Cardiac fibroblast (primary cell): ENCODE data around the gene ACOT7.
A peak's percentile ranks its signal among the peaks of the same experiment; 100 is the strongest.

ENCODE experiments used
- DNase-seq, 2 donors: peaks; one replicate each; pipeline versions ENCODE4 v3.0.0 to v3.0.0-alpha.2; 2010; ENCODE audit warnings: low read depth in 2 of 2
- H3K4me3 ChIP-seq, 2 donors: replicated peaks in 1 of 2; 1 replicate in 1 of 2; 2 replicates in 1 of 2; pipeline ENCODE4 v1.5.1; 2011; ENCODE audit warnings: low read depth in 2 of 2, low read length in 2 of 2, mild to moderate bottlenecking in 2 of 2, moderate library complexity in 1 of 2
- CTCF ChIP-seq: IDR thresholded peaks from one replicate; pipeline ENCODE4 v1.5.1; 2011; ENCODE audit warnings: low read depth, mild to moderate bottlenecking, low read length, inconsistent platforms

ACOT7 gene

DNA sequence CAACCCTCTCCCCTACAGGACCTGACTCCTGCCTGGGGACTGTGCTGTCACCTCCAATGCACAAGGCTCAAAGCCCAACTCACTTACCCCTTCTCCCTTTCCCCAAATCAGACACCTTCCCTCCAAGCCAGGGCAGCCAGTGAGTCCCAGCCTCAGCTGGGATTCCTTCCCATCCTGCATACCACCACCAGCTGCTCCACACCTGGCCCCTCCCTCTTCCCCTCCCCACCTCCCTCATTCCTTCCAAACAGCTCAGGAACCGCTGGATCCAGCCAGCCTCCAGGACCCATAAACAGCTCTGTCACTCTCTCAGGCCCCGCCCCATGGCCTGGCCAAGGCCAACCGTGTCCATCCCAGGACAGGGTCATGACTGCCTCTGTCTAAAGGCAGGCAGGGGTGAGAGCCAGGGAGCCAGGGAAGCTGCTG is 41.4 kb downstream of the ACOT7 start:
- TF ChIP-seq CTCF: no peak
- H3K4me3 ChIP-seq: no peak overlapping the region
- DNase-seq: no peak

GRCh38 chr1:6351480-6352137 is 42.0 kb downstream of the ACOT7 start:
- no peak for DNase-seq
- no peak overlapping the region for H3K4me3 ChIP-seq
- no peak for TF ChIP-seq CTCF

DNA sequence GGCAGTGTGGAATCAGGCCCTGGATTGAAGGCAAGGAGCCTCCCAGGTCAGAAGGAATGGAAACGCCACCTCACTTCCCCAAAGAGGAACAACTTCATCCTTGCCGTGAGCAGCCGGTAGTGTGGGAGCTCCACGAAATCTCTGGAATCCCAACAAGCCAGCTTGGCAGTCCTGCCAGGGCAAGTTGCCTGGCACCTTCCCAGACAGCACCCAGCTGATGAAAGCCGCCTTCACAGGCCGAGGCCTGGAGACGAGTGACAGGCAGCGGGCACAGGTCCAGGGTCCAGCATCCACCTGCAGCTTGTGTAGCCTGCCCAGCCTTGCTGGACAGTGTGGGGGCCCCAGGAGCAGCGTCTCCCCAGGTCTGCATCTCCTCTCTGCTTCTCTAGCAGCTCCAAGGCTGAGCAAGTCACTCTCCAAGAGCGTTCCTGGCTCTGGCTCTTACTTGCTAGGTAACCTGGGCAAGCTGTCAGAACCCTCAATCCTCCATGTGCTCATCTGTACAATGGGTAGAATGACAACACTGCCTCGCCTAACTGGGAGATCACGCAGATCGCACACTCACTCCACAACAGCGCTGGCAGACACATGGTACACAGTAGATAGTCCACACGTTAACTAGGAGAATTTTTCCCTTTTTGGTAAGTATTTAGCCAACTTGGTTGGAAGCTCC is 43.0 kb downstream of the ACOT7 start:
- DNase-seq: peak in 1 of 2 donors; percentile 43
- TF ChIP-seq CTCF: no peak
- H3K4me3 ChIP-seq: no peak overlapping the region

DNA sequence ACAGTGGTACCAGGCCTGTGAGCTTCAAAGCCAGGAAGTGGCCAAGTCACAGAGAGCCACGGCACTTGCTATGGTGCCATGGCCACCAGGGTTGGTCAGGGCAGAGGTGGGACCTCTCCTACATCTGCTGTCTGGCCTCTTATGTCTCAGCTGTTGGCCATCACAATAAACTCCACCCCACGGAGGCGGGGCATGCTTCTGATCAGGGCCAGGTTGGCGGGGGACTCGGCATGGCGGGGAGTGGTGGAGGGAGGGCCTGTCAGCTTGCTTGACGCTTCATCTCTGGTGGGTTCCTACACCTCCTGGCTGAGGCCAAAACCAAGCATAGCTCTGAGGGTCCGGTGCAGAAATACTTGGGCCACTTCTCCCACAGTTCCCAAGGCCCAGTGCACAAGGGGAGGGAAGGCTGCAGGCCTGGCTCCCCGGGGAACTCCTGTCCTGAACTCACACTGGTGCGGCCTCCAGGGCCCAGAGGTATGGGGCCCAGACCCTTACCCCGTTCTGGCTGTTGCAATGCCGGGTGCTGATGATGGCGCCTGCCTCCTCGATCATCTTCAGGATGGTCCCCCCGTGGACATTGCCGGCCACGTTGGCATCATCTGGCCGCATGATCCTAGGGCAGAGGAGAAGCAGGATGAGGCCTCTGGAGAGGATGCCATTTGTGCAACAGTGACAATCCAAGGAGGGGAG is 44.2 kb downstream of the ACOT7 start:
- TF ChIP-seq CTCF: no peak
- DNase-seq: no peak
- H3K4me3 ChIP-seq: no peak overlapping the region

DNA sequence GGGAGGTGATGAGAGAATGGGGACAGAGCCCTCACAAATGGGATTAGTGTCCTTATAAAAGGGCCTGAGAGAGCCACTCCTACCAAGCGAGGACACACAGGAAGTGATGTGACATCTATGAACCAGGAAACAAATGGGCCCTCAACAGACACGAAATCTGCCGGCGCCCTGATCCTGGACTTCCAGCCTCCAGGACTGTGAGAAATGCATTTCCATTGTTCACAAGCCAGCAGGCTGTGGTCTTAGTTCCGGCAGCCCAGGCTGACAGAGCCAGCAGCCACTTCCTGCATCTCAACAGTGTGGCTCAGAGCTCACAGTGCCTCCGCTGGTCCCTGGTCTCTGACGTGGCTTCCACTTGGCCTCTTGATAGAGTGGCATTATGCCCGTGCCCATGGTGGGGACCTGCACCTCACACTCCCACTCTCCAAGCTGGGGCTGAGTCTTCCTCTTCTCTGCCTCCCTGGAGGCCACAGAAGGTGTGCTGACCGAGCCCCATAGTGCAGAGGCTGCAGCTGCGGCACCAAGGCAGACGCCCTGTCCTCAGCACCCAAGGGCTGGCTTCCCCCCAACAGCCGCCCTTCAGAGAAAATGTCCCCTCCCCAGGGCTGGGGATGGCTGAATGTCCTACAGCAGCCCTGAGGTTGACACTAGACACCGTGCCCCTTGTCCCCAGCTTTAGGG is 44.9 kb downstream of the ACOT7 start:
- DNase-seq: peak; percentile 80 to 81
- no peak overlapping the region for H3K4me3 ChIP-seq
- no peak for TF ChIP-seq CTCF

DNA sequence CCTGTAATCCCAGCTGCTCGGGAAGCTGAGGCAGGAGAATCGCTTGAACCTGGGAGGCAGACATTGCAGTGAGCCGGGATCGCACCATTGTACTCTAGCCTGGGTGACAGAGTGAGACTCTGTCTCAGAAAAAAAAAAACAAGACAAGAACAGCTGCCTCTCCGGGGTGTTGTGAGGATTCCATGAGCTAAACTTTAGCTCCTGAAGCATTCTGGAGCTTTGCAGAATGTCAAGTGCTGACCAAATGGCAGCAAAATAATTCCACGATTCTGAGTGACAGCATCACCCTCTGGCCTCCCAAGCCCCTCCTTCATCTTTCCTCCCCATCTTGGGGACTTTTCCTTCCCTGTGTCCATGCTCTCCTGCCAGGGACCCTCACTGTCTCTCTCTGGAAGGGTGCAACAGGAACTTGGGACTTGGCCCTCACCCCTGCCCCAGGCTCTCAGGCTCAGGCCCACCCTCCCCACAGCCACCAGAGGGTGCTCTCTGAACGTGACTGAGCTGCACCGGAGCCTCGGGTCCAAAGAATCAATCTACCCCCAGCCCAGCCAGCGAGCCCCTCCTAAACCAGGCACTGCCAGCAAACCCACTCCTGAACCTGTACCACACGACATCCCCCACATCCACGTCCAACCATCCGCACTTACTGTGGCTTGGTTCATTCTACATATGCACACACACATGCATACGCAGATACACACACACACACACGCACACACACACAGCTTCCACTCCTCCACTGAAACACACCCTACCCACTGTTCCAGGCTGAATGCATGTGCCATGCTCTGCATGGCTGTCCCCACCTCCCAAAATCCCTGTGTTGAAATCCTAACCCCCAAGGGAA is 45.7 kb downstream of the ACOT7 start:
- no peak overlapping the region for H3K4me3 ChIP-seq
- peak; percentile 39 to 57 for DNase-seq
- TF ChIP-seq CTCF: peak; percentile 71
